Neural cell (in vitro differentiated cells): ENCODE data around the gene PIGT. TPM values are rescaled to one million over a fixed set of nuclear protein-coding genes. Genes with fewer than 3 reads are reported as not detected.

ENCODE experiments used
- H2AFZ ChIP-seq: fragments of 200-600, 300-800 bp; sonication (generic), shearing (Covaris generic); 2 replicates; pipeline ENCODE4 v1.6.0; 2014; ENCODE audit warnings: low read depth, mild to moderate bottlenecking, antibody characterized with exemption, low read length, moderate library complexity
- H3F3A ChIP-seq: fragments of 200-600 bp; shearing (Covaris generic); 2 replicates; pipeline ENCODE4 v1.6.1; 2016; ENCODE audit warnings: mild to moderate bottlenecking, moderate library complexity, mixed read lengths, antibody characterized with exemption, low read length; ENCODE audit not compliant: insufficient read depth, poor library complexity, severe bottlenecking
- H3K27ac ChIP-seq: fragments of 200-600, 300-800 bp; sonication (generic), shearing (Covaris generic); 2 replicates; pipeline ENCODE4 v1.5.1; 2014; ENCODE audit warnings: mild to moderate bottlenecking, low read length, moderate library complexity
- H3K27me3 ChIP-seq: fragments of 300-800, 200-600 bp; sonication (generic), shearing (Covaris generic); 2 replicates; pipeline ENCODE4 v1.6.0; 2014; ENCODE audit warnings: mild to moderate bottlenecking, low read depth, low read length, moderate library complexity; ENCODE audit not compliant: insufficient read depth
- H3K36me3 ChIP-seq: fragments of 300-800, 200-600 bp; sonication (generic), shearing (Covaris generic); 2 replicates; pipeline ENCODE4 v1.5.1; 2014; ENCODE audit warnings: mild to moderate bottlenecking, antibody characterized with exemption, low read length, moderate library complexity; ENCODE audit not compliant: insufficient read depth
- H3K4me2 ChIP-seq: fragments of 300-800, 200-600 bp; sonication (generic), shearing (Covaris generic); 2 replicates; pipeline ENCODE4 v1.6.0; 2014; ENCODE audit warnings: mild to moderate bottlenecking, low read length
- H3K4me3 ChIP-seq: fragments of 300-800, 200-600 bp; sonication (generic), shearing (Covaris generic); 2 replicates; pipeline ENCODE4 v1.5.1; 2014; ENCODE audit warnings: mild to moderate bottlenecking, low read length, moderate library complexity
- H3K79me2 ChIP-seq: fragments of 200-600 bp; shearing (Covaris generic); replicated peaks from 2 replicates; pipeline ENCODE4 v1.6.0; 2014; ENCODE audit warnings: mild to moderate bottlenecking, low read length, moderate library complexity; ENCODE audit not compliant: insufficient read depth
- H3K9ac ChIP-seq: fragments of 300-800, 200-600 bp; sonication (generic), shearing (Covaris generic); 2 replicates; pipeline ENCODE4 v1.6.1; 2016; ENCODE audit warnings: mild to moderate bottlenecking, low read length, mixed read lengths
- H3K9me2 ChIP-seq: fragments of 200-600 bp; shearing (Covaris generic); 2 replicates; pipeline ENCODE4 v1.6.1; 2016; ENCODE audit warnings: mild to moderate bottlenecking, low read length, mixed read lengths; ENCODE audit not compliant: insufficient read depth
- H3K9me3 ChIP-seq: fragments of 200-600, 300-800 bp; sonication (generic), shearing (Covaris generic); 2 replicates; pipeline ENCODE4 v1.6.1; 2016; ENCODE audit warnings: mild to moderate bottlenecking, mixed run types, low read length, moderate library complexity, mixed read lengths
- H4K20me1 ChIP-seq: fragments of 200-600 bp; shearing (Covaris generic); 2 replicates; pipeline ENCODE4 v1.6.1; 2016; ENCODE audit warnings: mild to moderate bottlenecking, mixed run types; ENCODE audit not compliant: insufficient read depth
- EP300 ChIP-seq: fragments of 450-650 bp; conservative IDR thresholded peaks from 2 replicates; pipeline ENCODE4 v1.6.1; 2014; ENCODE audit warnings: antibody characterized with exemption, mild to moderate bottlenecking, moderate library complexity; ENCODE audit not compliant: poor library complexity, severe bottlenecking
- EZH2 ChIP-seq: fragments of 200-600, 300-800 bp; shearing (Covaris generic), sonication (generic); IDR thresholded peaks from 2 replicates; pipeline ENCODE4 v1.6.1; 2014; ENCODE audit warnings: antibody characterized with exemption, low read length, borderline replicate concordance, mild to moderate bottlenecking; ENCODE audit not compliant: insufficient read depth, poor library complexity, severe bottlenecking
- MXI1 ChIP-seq: fragments of 450-650 bp; conservative IDR thresholded peaks from 2 replicates; pipeline ENCODE4 v1.6.1; 2014; ENCODE audit warnings: antibody characterized with exemption, mild to moderate bottlenecking; ENCODE audit not compliant: poor library complexity, severe bottlenecking
- POLR2AphosphoS5 ChIP-seq: IDR thresholded peaks from 2 replicates; pipeline ENCODE4 v1.6.1; 2012
- RAD21 ChIP-seq: fragments of 450-650 bp; conservative IDR thresholded peaks from 2 replicates; pipeline ENCODE4 v1.6.1; 2014; ENCODE audit warnings: antibody characterized with exemption, mild to moderate bottlenecking, moderate library complexity
- SMC3 ChIP-seq: fragments of 450-650 bp; conservative IDR thresholded peaks from 2 replicates; pipeline ENCODE4 v1.6.1; 2014; ENCODE audit warnings: antibody characterized with exemption, mild to moderate bottlenecking, moderate library complexity; ENCODE audit not compliant: poor library complexity
- TAF1 ChIP-seq: IDR thresholded peaks from 2 replicates; pipeline ENCODE4 v1.6.1; 2012; ENCODE audit warnings: low read depth
- polyA plus RNA-seq: library from polyadenylated mRNA; depleted of rRNA; stranded (reverse); fragments of >200 nt; gene quantifications from 2 replicates; pipeline ENCODE4 v1.2.3, GENCODE V29; 2014
- TF ChIP-seq, protein P1 (sequence below): IDR thresholded peaks from 2 replicates; pipeline ENCODE4 v1.6.1; 2012; ENCODE audit warnings: borderline replicate concordance
- TF ChIP-seq, protein P2 (sequence below): fragments of 450-650 bp; IDR thresholded peaks from 2 replicates; pipeline ENCODE4 v1.5.1; 2014; ENCODE audit warnings: antibody characterized with exemption, mild to moderate bottlenecking, moderate library complexity; ENCODE audit not compliant: poor library complexity, severe bottlenecking

PIGT gene
- polyA plus RNA-seq, 1 donor from 2014 or later = 24.3 TPM

DNA sequence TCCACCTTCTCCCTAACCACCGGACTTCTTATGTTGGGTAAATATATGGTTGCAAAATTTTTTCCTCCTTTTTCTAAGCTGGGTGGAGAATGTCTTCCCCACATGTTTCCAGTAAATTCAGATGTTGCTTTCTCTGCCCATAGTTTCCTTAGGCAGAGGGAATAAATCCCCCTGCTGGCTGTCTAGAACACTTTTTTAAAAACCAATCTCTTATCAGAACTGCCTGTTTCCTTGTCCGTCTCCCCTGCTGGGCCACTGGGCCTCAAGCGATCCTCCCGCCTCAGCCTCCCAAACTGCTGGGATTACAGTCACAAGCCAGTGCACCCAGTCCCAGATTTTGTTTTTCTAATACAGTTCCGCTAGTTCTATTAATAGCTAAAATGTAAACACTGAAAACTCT lies 43.7 kb downstream of the PIGT start:
- H3K79me2 ChIP-seq = no peaks in the 10 kb centered on the region
- no peak overlapping the region for H2AFZ ChIP-seq
- H3K9me3 ChIP-seq = no peaks in the 10 kb centered on the region
- no peaks in the 10 kb centered on the region for H3K36me3 ChIP-seq
- H3K9me2 ChIP-seq = no peaks in the 10 kb centered on the region
- no peaks in the 10 kb centered on the region for H3K27me3 ChIP-seq
- H4K20me1 ChIP-seq = no peaks in the 10 kb centered on the region
- H3K4me2 ChIP-seq = no peak overlapping the region
- no peak overlapping the region for H3K9ac ChIP-seq
- H3F3A ChIP-seq = no peaks in the 10 kb centered on the region
- TF ChIP-seq POLR2AphosphoS5 (no peak), MXI1 (no peak), RAD21 (no peak), SMC3 (no peak), EZH2 (no peak), EP300 (no peak), TAF1 (no peak)
- TF ChIP-seq, protein P1, sequence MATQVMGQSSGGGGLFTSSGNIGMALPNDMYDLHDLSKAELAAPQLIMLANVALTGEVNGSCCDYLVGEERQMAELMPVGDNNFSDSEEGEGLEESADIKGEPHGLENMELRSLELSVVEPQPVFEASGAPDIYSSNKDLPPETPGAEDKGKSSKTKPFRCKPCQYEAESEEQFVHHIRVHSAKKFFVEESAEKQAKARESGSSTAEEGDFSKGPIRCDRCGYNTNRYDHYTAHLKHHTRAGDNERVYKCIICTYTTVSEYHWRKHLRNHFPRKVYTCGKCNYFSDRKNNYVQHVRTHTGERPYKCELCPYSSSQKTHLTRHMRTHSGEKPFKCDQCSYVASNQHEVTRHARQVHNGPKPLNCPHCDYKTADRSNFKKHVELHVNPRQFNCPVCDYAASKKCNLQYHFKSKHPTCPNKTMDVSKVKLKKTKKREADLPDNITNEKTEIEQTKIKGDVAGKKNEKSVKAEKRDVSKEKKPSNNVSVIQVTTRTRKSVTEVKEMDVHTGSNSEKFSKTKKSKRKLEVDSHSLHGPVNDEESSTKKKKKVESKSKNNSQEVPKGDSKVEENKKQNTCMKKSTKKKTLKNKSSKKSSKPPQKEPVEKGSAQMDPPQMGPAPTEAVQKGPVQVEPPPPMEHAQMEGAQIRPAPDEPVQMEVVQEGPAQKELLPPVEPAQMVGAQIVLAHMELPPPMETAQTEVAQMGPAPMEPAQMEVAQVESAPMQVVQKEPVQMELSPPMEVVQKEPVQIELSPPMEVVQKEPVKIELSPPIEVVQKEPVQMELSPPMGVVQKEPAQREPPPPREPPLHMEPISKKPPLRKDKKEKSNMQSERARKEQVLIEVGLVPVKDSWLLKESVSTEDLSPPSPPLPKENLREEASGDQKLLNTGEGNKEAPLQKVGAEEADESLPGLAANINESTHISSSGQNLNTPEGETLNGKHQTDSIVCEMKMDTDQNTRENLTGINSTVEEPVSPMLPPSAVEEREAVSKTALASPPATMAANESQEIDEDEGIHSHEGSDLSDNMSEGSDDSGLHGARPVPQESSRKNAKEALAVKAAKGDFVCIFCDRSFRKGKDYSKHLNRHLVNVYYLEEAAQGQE = no peak
- TF ChIP-seq, protein P2, sequence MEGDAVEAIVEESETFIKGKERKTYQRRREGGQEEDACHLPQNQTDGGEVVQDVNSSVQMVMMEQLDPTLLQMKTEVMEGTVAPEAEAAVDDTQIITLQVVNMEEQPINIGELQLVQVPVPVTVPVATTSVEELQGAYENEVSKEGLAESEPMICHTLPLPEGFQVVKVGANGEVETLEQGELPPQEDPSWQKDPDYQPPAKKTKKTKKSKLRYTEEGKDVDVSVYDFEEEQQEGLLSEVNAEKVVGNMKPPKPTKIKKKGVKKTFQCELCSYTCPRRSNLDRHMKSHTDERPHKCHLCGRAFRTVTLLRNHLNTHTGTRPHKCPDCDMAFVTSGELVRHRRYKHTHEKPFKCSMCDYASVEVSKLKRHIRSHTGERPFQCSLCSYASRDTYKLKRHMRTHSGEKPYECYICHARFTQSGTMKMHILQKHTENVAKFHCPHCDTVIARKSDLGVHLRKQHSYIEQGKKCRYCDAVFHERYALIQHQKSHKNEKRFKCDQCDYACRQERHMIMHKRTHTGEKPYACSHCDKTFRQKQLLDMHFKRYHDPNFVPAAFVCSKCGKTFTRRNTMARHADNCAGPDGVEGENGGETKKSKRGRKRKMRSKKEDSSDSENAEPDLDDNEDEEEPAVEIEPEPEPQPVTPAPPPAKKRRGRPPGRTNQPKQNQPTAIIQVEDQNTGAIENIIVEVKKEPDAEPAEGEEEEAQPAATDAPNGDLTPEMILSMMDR = no peak
- no peak overlapping the region for H3K4me3 ChIP-seq
- no peak overlapping the region for H3K27ac ChIP-seq

DNA sequence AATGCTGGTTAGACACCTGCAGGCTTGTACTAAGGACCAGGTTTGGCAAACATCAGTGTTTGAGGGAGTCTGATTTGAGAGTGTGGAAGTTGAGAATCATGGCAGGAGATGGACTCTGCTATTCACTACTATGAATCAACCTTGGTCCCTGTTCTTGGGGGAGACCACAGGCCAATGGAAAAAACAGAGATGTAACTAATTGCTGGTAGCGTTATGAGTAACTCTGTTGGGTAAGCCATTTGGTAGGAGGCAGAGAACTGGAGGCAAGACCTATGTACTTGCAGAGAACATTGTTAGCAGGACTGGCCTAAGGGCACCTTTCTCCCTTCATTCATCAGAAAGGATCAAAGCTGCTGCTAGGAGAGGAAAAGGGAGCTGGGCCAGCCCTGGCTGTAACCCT lies 45.3 kb downstream of the PIGT start:
- TF ChIP-seq EP300 (no peak), TAF1 (no peak), RAD21 (no peak), MXI1 (no peak), EZH2 (no peak), POLR2AphosphoS5 (no peak), SMC3 (no peak)
- TF ChIP-seq, protein P1 = no peak
- TF ChIP-seq, protein P2 = no peak
- H4K20me1 ChIP-seq = no peaks in the 10 kb centered on the region
- no peak overlapping the region for H3K4me3 ChIP-seq
- H3K27ac ChIP-seq = no peak overlapping the region
- H3K9ac ChIP-seq = no peak overlapping the region
- no peaks in the 10 kb centered on the region for H3K36me3 ChIP-seq
- no peaks in the 10 kb centered on the region for H3K9me3 ChIP-seq
- no peaks in the 10 kb centered on the region for H3K79me2 ChIP-seq
- H3K4me2 ChIP-seq = no peak overlapping the region
- no peak overlapping the region for H2AFZ ChIP-seq
- no peaks in the 10 kb centered on the region for H3F3A ChIP-seq
- H3K9me2 ChIP-seq = no peaks in the 10 kb centered on the region
- H3K27me3 ChIP-seq = no peaks in the 10 kb centered on the region
